ENCODE results near the gene LRPPRC.
"Not testable (repeated sequence)": the region's sequence is repeated elsewhere in the genome, so short reads cannot be mapped to it uniquely, and the experiment has no call there.

LRPPRC gene

GRCh38 chr2:43911136-43911790 is 84.5 kb downstream of the LRPPRC start:
- not testable (repeated sequence) for ATAC-seq
- peaks cover 51% of the 10 kb centered on the region for H3K36me3 Mint-ChIP-seq (ENCODE audit: low read depth)

GRCh38 chr2:43906448-43907109 is 89.2 kb downstream of the LRPPRC start:
- no peak for ATAC-seq
- H3K36me3 Mint-ChIP-seq (ENCODE audit: low read depth), result peaks cover 63% of the 10 kb centered on the region

More at GRCh38 chr2:43911136-43911790, 84.5 kb downstream of the LRPPRC start:
- not testable (repeated sequence) for H3K4me1 Mint-ChIP-seq, DNase-seq, H3K9me3 Mint-ChIP-seq, H3K27ac Mint-ChIP-seq, H3K4me3 Mint-ChIP-seq, H3K27me3 Mint-ChIP-seq

GRCh38 chr2:43905871-43906270 is 89.9 kb downstream of the LRPPRC start:
- Mint-ChIP-seq H3K27me3 (no peaks in the 10 kb centered on the region), H3K4me1 (peaks cover 17% of the 10 kb centered on the region), H3K36me3 (ENCODE audit: low read depth) (peaks cover 61% of the 10 kb centered on the region), H3K4me3 (no peak overlapping the region), H3K27ac (peak overlapping the region; percentile 64), H3K9me3 (no peaks in the 10 kb centered on the region)
- ATAC-seq, result no peak
- no peak for DNase-seq

More at GRCh38 chr2:43906448-43907109, 89.2 kb downstream of the LRPPRC start:
- Mint-ChIP-seq H3K9me3 (no peaks in the 10 kb centered on the region), H3K4me3 (no peak overlapping the region), H3K27ac (peak overlapping the region; percentile 37), H3K4me1 (peaks cover 18% of the 10 kb centered on the region), H3K27me3 (no peaks in the 10 kb centered on the region)
- DNase-seq, result no peak

GRCh38 chr2:43905371-43905803 is 90.4 kb downstream of the LRPPRC start:
- Mint-ChIP-seq H3K36me3 (ENCODE audit: low read depth) (peaks cover 64% of the 10 kb centered on the region), H3K27me3 (no peaks in the 10 kb centered on the region), H3K4me1 (peaks cover 17% of the 10 kb centered on the region), H3K4me3 (no peak overlapping the region), H3K9me3 (no peaks in the 10 kb centered on the region), H3K27ac (peak overlapping the region; percentile 64)
- DNase-seq (no peak), ATAC-seq (peak; percentile 57)

GRCh38 chr2:43899589-43899988 is 96.2 kb downstream of the LRPPRC start:
- DNase-seq (no peak), ATAC-seq (no peak)
- Mint-ChIP-seq H3K27ac (no peak overlapping the region), H3K9me3 (no peaks in the 10 kb centered on the region), H3K27me3 (no peaks in the 10 kb centered on the region), H3K4me1 (no peaks in the 10 kb centered on the region), H3K36me3 (ENCODE audit: low read depth) (peaks cover 74% of the 10 kb centered on the region), H3K4me3 (no peak overlapping the region)

- DNase-seq, result no peak
- no peaks in the 10 kb centered on the region for H3K27me3 Mint-ChIP-seq
- no peak overlapping the region for H3K4me3 Mint-ChIP-seq
- no peaks in the 10 kb centered on the region for H3K9me3 Mint-ChIP-seq
- H3K36me3 Mint-ChIP-seq (ENCODE audit: low read depth), result peaks cover 72% of the 10 kb centered on the region
- no peak for ATAC-seq
- H3K27ac Mint-ChIP-seq, result no peak overlapping the region
- H3K4me1 Mint-ChIP-seq, result no peaks in the 10 kb centered on the region
Observed at GRCh38 chr2:43898838-43899346, 96.9 kb downstream of the LRPPRC start.

GRCh38 chr2:43898134-43898837 is 97.5 kb downstream of the LRPPRC start:
- Mint-ChIP-seq H3K36me3 (ENCODE audit: low read depth) (peaks cover 75% of the 10 kb centered on the region), H3K4me3 (no peak overlapping the region), H3K9me3 (no peaks in the 10 kb centered on the region), H3K4me1 (no peaks in the 10 kb centered on the region), H3K27ac (no peak overlapping the region), H3K27me3 (no peaks in the 10 kb centered on the region)
- no peak for DNase-seq
- ATAC-seq, result no peak

GRCh38 chr2:43897492-43897891 is 98.3 kb downstream of the LRPPRC start:
- Mint-ChIP-seq H3K27me3 (no peaks in the 10 kb centered on the region), H3K27ac (no peak overlapping the region), H3K9me3 (no peaks in the 10 kb centered on the region), H3K4me3 (no peak overlapping the region), H3K36me3 (ENCODE audit: low read depth) (peaks cover 77% of the 10 kb centered on the region), H3K4me1 (no peaks in the 10 kb centered on the region)
- DNase-seq (no peak), ATAC-seq (no peak)

- H3K4me3 Mint-ChIP-seq, result no peak overlapping the region
- no peaks in the 10 kb centered on the region for H3K4me1 Mint-ChIP-seq
- no peaks in the 10 kb centered on the region for H3K27me3 Mint-ChIP-seq
- H3K27ac Mint-ChIP-seq, result no peak overlapping the region
- ATAC-seq (no peak), DNase-seq (no peak)
- no peaks in the 10 kb centered on the region for H3K9me3 Mint-ChIP-seq
- peaks cover 78% of the 10 kb centered on the region for H3K36me3 Mint-ChIP-seq (ENCODE audit: low read depth)
Observed at GRCh38 chr2:43896906-43897305, 98.9 kb downstream of the LRPPRC start.

GRCh38 chr2:43894743-43895142 is 101.0 kb downstream of the LRPPRC start:
- ATAC-seq (no peak), DNase-seq (no peak)
- Mint-ChIP-seq H3K27ac (no peak overlapping the region), H3K4me1 (no peaks in the 10 kb centered on the region), H3K27me3 (no peaks in the 10 kb centered on the region), H3K36me3 (ENCODE audit: low read depth) (peaks cover 85% of the 10 kb centered on the region), H3K9me3 (no peaks in the 10 kb centered on the region), H3K4me3 (no peak overlapping the region)

GRCh38 chr2:43890855-43891254 is 104.9 kb downstream of the LRPPRC start:
- H3K4me1 Mint-ChIP-seq, result peaks cover 11% of the 10 kb centered on the region
- no peaks in the 10 kb centered on the region for H3K27me3 Mint-ChIP-seq
- ATAC-seq (no peak), DNase-seq (no peak)
- no peak overlapping the region for H3K27ac Mint-ChIP-seq
- H3K4me3 Mint-ChIP-seq, result no peak overlapping the region
- H3K36me3 Mint-ChIP-seq (ENCODE audit: low read depth), result peaks cover 81% of the 10 kb centered on the region
- no peaks in the 10 kb centered on the region for H3K9me3 Mint-ChIP-seq

GRCh38 chr2:43889416-43889815 is 106.4 kb downstream of the LRPPRC start:
- H3K27me3 Mint-ChIP-seq, result no peaks in the 10 kb centered on the region
- no peak for DNase-seq
- H3K27ac Mint-ChIP-seq, result no peak overlapping the region
- ATAC-seq, result no peak
- peaks cover 71% of the 10 kb centered on the region for H3K36me3 Mint-ChIP-seq (ENCODE audit: low read depth)
- no peak overlapping the region for H3K4me3 Mint-ChIP-seq
- H3K9me3 Mint-ChIP-seq, result no peaks in the 10 kb centered on the region
- peaks cover 11% of the 10 kb centered on the region for H3K4me1 Mint-ChIP-seq

GRCh38 chr2:43887176-43887575 is 108.6 kb downstream of the LRPPRC start:
- H3K4me3 Mint-ChIP-seq, result no peak overlapping the region
- peak overlapping the region; percentile 14 for H3K27ac Mint-ChIP-seq
- no peaks in the 10 kb centered on the region for H3K27me3 Mint-ChIP-seq
- H3K4me1 Mint-ChIP-seq, result peaks cover 11% of the 10 kb centered on the region
- no peak for ATAC-seq
- H3K36me3 Mint-ChIP-seq (ENCODE audit: low read depth), result peaks cover 52% of the 10 kb centered on the region
- H3K9me3 Mint-ChIP-seq, result no peaks in the 10 kb centered on the region
- DNase-seq, result no peak

- Mint-ChIP-seq H3K27ac (no peak overlapping the region), H3K27me3 (no peaks in the 10 kb centered on the region), H3K36me3 (ENCODE audit: low read depth) (peaks cover 35% of the 10 kb centered on the region), H3K4me1 (peaks cover 11% of the 10 kb centered on the region), H3K9me3 (no peaks in the 10 kb centered on the region), H3K4me3 (no peak overlapping the region)
- DNase-seq (no peak), ATAC-seq (no peak)
Observed at GRCh38 chr2:43885132-43885632, 110.6 kb downstream of the LRPPRC start.

All from activated naive CD8-positive, alpha-beta T cell treated with anti-CD3 and anti-CD28 coated beads, Interleukin-2, amount 50 U/mL, for 24 hours (primary cell).